ENCODE results near the gene NRG2. TPM values are rescaled to one million over a fixed set of nuclear protein-coding genes. Genes with fewer than 3 reads are reported as not detected.
A peak's percentile ranks its signal among the peaks of the same experiment; 100 is the strongest.

Gene NRG2
- total RNA-seq, 1 donor from 2014 or later: 0.20 TPM

GRCh38 chr5:140011297-140011802 lies 31.7 kb downstream of the NRG2 start:
- no peak for DNase-seq (ENCODE audit: low read depth in 2 of 2)

GRCh38 chr5:140010798-140011197 lies 32.3 kb downstream of the NRG2 start:
- no peak for DNase-seq (ENCODE audit: low read depth in 2 of 2)

GRCh38 chr5:140007311-140007710 lies 35.8 kb downstream of the NRG2 start:
- no peak for DNase-seq (ENCODE audit: low read depth in 2 of 2)

- DNase-seq (ENCODE audit: low read depth in 2 of 2): no peak
Observed at GRCh38 chr5:140005145-140005591, 37.9 kb downstream of the NRG2 start.

GRCh38 chr5:140004174-140004573 lies 38.9 kb downstream of the NRG2 start:
- DNase-seq (ENCODE audit: low read depth in 2 of 2): no peak

- no peak for DNase-seq (ENCODE audit: low read depth in 2 of 2)
Observed at GRCh38 chr5:140003519-140003918, 39.6 kb downstream of the NRG2 start.

GRCh38 chr5:140000332-140000731 lies 42.8 kb downstream of the NRG2 start:
- DNase-seq (ENCODE audit: low read depth in 2 of 2): no peak

GRCh38 chr5:139998837-139999236 lies 44.3 kb downstream of the NRG2 start:
- no peak for DNase-seq (ENCODE audit: low read depth in 2 of 2)

- DNase-seq (ENCODE audit: low read depth in 2 of 2): no peak
Observed at GRCh38 chr5:139997276-139997675, 45.8 kb downstream of the NRG2 start.

GRCh38 chr5:139995929-139996328 lies 47.2 kb downstream of the NRG2 start:
- DNase-seq (ENCODE audit: low read depth in 2 of 2): no peak

- no peak for DNase-seq (ENCODE audit: low read depth in 2 of 2)
Observed at GRCh38 chr5:139994234-139994633, 48.9 kb downstream of the NRG2 start.

- DNase-seq (ENCODE audit: low read depth in 2 of 2): peak; percentile 47 to 85
Observed at GRCh38 chr5:139985733-139986132, 57.4 kb downstream of the NRG2 start.

- DNase-seq (ENCODE audit: low read depth in 2 of 2): no peak
Observed at GRCh38 chr5:139985290-139985689, 57.8 kb downstream of the NRG2 start.

GRCh38 chr5:139984816-139985215 lies 58.3 kb downstream of the NRG2 start:
- DNase-seq (ENCODE audit: low read depth in 2 of 2): no peak

- DNase-seq (ENCODE audit: low read depth in 2 of 2): no peak
Observed at GRCh38 chr5:139982975-139983240, 60.2 kb downstream of the NRG2 start.

- DNase-seq (ENCODE audit: low read depth in 2 of 2): peak; percentile 16 to 69
Observed at GRCh38 chr5:139982157-139982974, 60.7 kb downstream of the NRG2 start.

- DNase-seq (ENCODE audit: low read depth in 2 of 2): no peak
Observed at GRCh38 chr5:139980765-139981164, 62.3 kb downstream of the NRG2 start.

GRCh38 chr5:139979943-139980342 lies 63.2 kb downstream of the NRG2 start:
- no peak for DNase-seq (ENCODE audit: low read depth in 2 of 2)

- DNase-seq (ENCODE audit: low read depth in 2 of 2): no peak
Observed at GRCh38 chr5:139979518-139979917, 63.6 kb downstream of the NRG2 start.

- DNase-seq (ENCODE audit: low read depth in 2 of 2): no peak
Observed at GRCh38 chr5:139976703-139977102, 66.4 kb downstream of the NRG2 start.

- no peak for DNase-seq (ENCODE audit: low read depth in 2 of 2)
Observed at GRCh38 chr5:139975942-139976341, 67.2 kb downstream of the NRG2 start.

GRCh38 chr5:139975306-139975705 lies 67.8 kb downstream of the NRG2 start:
- no peak for DNase-seq (ENCODE audit: low read depth in 2 of 2)

- no peak for DNase-seq (ENCODE audit: low read depth in 2 of 2)
Observed at GRCh38 chr5:139974661-139975060, 68.4 kb downstream of the NRG2 start.

Data from lung microvascular endothelial cell (primary cell).